Hepatocyte (in vitro differentiated cells): Measurements from ENCODE around the gene GBE1.

Source experiments
- CTCF ChIP-seq: fragments of 200-600 bp; sonication (generic); IDR thresholded peaks from 2 replicates; pipeline ENCODE4 v1.5.1; 2016; ENCODE audit warnings: antibody characterized with exemption, mild to moderate bottlenecking; ENCODE audit not compliant: poor library complexity
- EZH2 ChIP-seq: fragments of 200-600 bp; sonication (generic); IDR thresholded peaks from 2 replicates; pipeline ENCODE4 v1.6.1; 2016; ENCODE audit warnings: antibody characterized with exemption, mild to moderate bottlenecking, borderline replicate concordance
- EZH2phosphoT487 ChIP-seq: fragments of 200-600 bp; sonication (generic); IDR thresholded peaks from one replicate; pipeline ENCODE4 v1.6.1; 2018; ENCODE audit warnings: antibody characterized with exemption, mild to moderate bottlenecking, low read depth, moderate library complexity; ENCODE audit not compliant: unreplicated experiment, severe bottlenecking

GRCh38 chr3:81580355-81580754 lies 181.1 kb downstream of the GBE1 start:
- TF ChIP-seq CTCF (no peak), EZH2 (no peak), EZH2phosphoT487 (no peak)
